ENCODE data around the gene PAX3. TPM values are rescaled to one million over a fixed set of nuclear protein-coding genes. Genes with fewer than 3 reads are reported as not detected.

Gene PAX3
- total and polyA plus RNA-seq, 2 donors, result 3.3 TPM; not detected in 1

GRCh38 chr2:222256250-222256649, 42.5 kb downstream of the PAX3 start:
- DNase-seq (ENCODE audit: extremely low spot score), result no peak
- no peak overlapping the region for H3K27ac ChIP-seq (ENCODE audit: low read depth)
- no peaks in the 10 kb centered on the region for H3K36me3 ChIP-seq (ENCODE audit: insufficient read depth)
- 19% methylated on average over 8 of the region's 8 CpGs for WGBS
- H3K4me1 ChIP-seq (ENCODE audit: insufficient read depth), result no peaks in the 10 kb centered on the region
- no peak overlapping the region for H3K4me3 ChIP-seq (ENCODE audit: low read depth, low read length)

GRCh38 chr2:222255090-222255489, 43.7 kb downstream of the PAX3 start:
- DNase-seq (ENCODE audit: extremely low spot score), result no peak
- Histone ChIP-seq H3K36me3 (ENCODE audit: insufficient read depth) (no peaks in the 10 kb centered on the region), H3K4me1 (ENCODE audit: insufficient read depth) (no peaks in the 10 kb centered on the region), H3K4me3 (ENCODE audit: low read depth, low read length) (no peak overlapping the region), H3K27ac (ENCODE audit: low read depth) (no peak overlapping the region)

GRCh38 chr2:222250313-222250712, 48.5 kb downstream of the PAX3 start:
- DNase-seq (ENCODE audit: extremely low spot score), result no peak
- 83% methylated on average over 1 of the region's 1 CpG for WGBS
- Histone ChIP-seq H3K27ac (ENCODE audit: low read depth) (no peak overlapping the region), H3K36me3 (ENCODE audit: insufficient read depth) (no peaks in the 10 kb centered on the region), H3K4me3 (ENCODE audit: low read depth, low read length) (no peak overlapping the region), H3K4me1 (ENCODE audit: insufficient read depth) (no peaks in the 10 kb centered on the region)

GRCh38 chr2:222249444-222249843, 49.4 kb downstream of the PAX3 start:
- DNase-seq (ENCODE audit: extremely low spot score), result no peak
- 77% methylated on average over 5 of the region's 5 CpGs for WGBS
- H3K36me3 ChIP-seq (ENCODE audit: insufficient read depth), result no peaks in the 10 kb centered on the region
- H3K4me3 ChIP-seq (ENCODE audit: low read depth, low read length), result no peak overlapping the region
- no peak overlapping the region for H3K27ac ChIP-seq (ENCODE audit: low read depth)
- H3K4me1 ChIP-seq (ENCODE audit: insufficient read depth), result no peaks in the 10 kb centered on the region

- H3K36me3 ChIP-seq (ENCODE audit: insufficient read depth), result no peaks in the 10 kb centered on the region
- DNase-seq (ENCODE audit: extremely low spot score), result no peak
- no peaks in the 10 kb centered on the region for H3K4me1 ChIP-seq (ENCODE audit: insufficient read depth)
- H3K4me3 ChIP-seq (ENCODE audit: low read depth, low read length), result no peak overlapping the region
- WGBS, result 62% methylated on average over 1 of the region's 1 CpG
- no peak overlapping the region for H3K27ac ChIP-seq (ENCODE audit: low read depth)
Measured at GRCh38 chr2:222248818-222249217, 50.0 kb downstream of the PAX3 start.

GRCh38 chr2:222248256-222248655, 50.5 kb downstream of the PAX3 start:
- 56% methylated on average over 2 of the region's 2 CpGs for WGBS
- DNase-seq (ENCODE audit: extremely low spot score), result no peak
- H3K36me3 ChIP-seq (ENCODE audit: insufficient read depth), result no peaks in the 10 kb centered on the region
- H3K4me1 ChIP-seq (ENCODE audit: insufficient read depth), result no peaks in the 10 kb centered on the region
- H3K4me3 ChIP-seq (ENCODE audit: low read depth, low read length), result no peak overlapping the region
- H3K27ac ChIP-seq (ENCODE audit: low read depth), result no peak overlapping the region

GRCh38 chr2:222242532-222242931, 56.3 kb downstream of the PAX3 start:
- Histone ChIP-seq H3K4me1 (ENCODE audit: insufficient read depth) (no peaks in the 10 kb centered on the region), H3K27ac (ENCODE audit: low read depth) (no peak overlapping the region), H3K4me3 (ENCODE audit: low read depth, low read length) (no peak overlapping the region), H3K36me3 (ENCODE audit: insufficient read depth) (no peaks in the 10 kb centered on the region)
- no peak for DNase-seq (ENCODE audit: extremely low spot score)

GRCh38 chr2:222241128-222241870, 57.5 kb downstream of the PAX3 start:
- Histone ChIP-seq H3K36me3 (ENCODE audit: insufficient read depth) (no peaks in the 10 kb centered on the region), H3K4me3 (ENCODE audit: low read depth, low read length) (no peak overlapping the region), H3K4me1 (ENCODE audit: insufficient read depth) (no peaks in the 10 kb centered on the region), H3K27ac (ENCODE audit: low read depth) (no peak overlapping the region)
- DNase-seq (ENCODE audit: extremely low spot score), result no peak
- 16% methylated on average over 10 of the region's 10 CpGs for WGBS

GRCh38 chr2:222240676-222241049, 58.1 kb downstream of the PAX3 start:
- Histone ChIP-seq H3K4me1 (ENCODE audit: insufficient read depth) (no peaks in the 10 kb centered on the region), H3K27ac (ENCODE audit: low read depth) (no peak overlapping the region), H3K36me3 (ENCODE audit: insufficient read depth) (no peaks in the 10 kb centered on the region), H3K4me3 (ENCODE audit: low read depth, low read length) (no peak overlapping the region)
- DNase-seq (ENCODE audit: extremely low spot score), result no peak
- 18% methylated on average over 5 of the region's 5 CpGs for WGBS

GRCh38 chr2:222239945-222240675, 58.7 kb downstream of the PAX3 start:
- Histone ChIP-seq H3K4me3 (ENCODE audit: low read depth, low read length) (no peak overlapping the region), H3K4me1 (ENCODE audit: insufficient read depth) (no peaks in the 10 kb centered on the region), H3K36me3 (ENCODE audit: insufficient read depth) (no peaks in the 10 kb centered on the region), H3K27ac (ENCODE audit: low read depth) (no peak overlapping the region)
- WGBS, result 9% methylated on average over 15 of the region's 15 CpGs
- DNase-seq (ENCODE audit: extremely low spot score), result no peak

- DNase-seq (ENCODE audit: extremely low spot score), result no peak
- H3K4me3 ChIP-seq (ENCODE audit: low read depth, low read length), result no peak overlapping the region
- no peaks in the 10 kb centered on the region for H3K36me3 ChIP-seq (ENCODE audit: insufficient read depth)
- WGBS, result 44% methylated on average over 4 of the region's 4 CpGs
- H3K27ac ChIP-seq (ENCODE audit: low read depth), result no peak overlapping the region
- H3K4me1 ChIP-seq (ENCODE audit: insufficient read depth), result no peaks in the 10 kb centered on the region
Measured at GRCh38 chr2:222239091-222239490, 59.7 kb downstream of the PAX3 start.

GRCh38 chr2:222238072-222238471, 60.7 kb downstream of the PAX3 start:
- no peak overlapping the region for H3K4me3 ChIP-seq (ENCODE audit: low read depth, low read length)
- 68% methylated on average over 3 of the region's 3 CpGs for WGBS
- H3K27ac ChIP-seq (ENCODE audit: low read depth), result no peak overlapping the region
- no peak for DNase-seq (ENCODE audit: extremely low spot score)
- no peaks in the 10 kb centered on the region for H3K4me1 ChIP-seq (ENCODE audit: insufficient read depth)
- H3K36me3 ChIP-seq (ENCODE audit: insufficient read depth), result no peaks in the 10 kb centered on the region

GRCh38 chr2:222232839-222233238, 66.0 kb downstream of the PAX3 start:
- no peak for DNase-seq (ENCODE audit: extremely low spot score)
- no peak overlapping the region for H3K4me3 ChIP-seq (ENCODE audit: low read depth, low read length)
- no peaks in the 10 kb centered on the region for H3K4me1 ChIP-seq (ENCODE audit: insufficient read depth)
- no peaks in the 10 kb centered on the region for H3K36me3 ChIP-seq (ENCODE audit: insufficient read depth)
- H3K27ac ChIP-seq (ENCODE audit: low read depth), result no peak overlapping the region

- WGBS, result 91% methylated on average over 3 of the region's 3 CpGs
- no peaks in the 10 kb centered on the region for H3K4me1 ChIP-seq (ENCODE audit: insufficient read depth)
- H3K27ac ChIP-seq (ENCODE audit: low read depth), result no peak overlapping the region
- no peak for DNase-seq (ENCODE audit: extremely low spot score)
- H3K36me3 ChIP-seq (ENCODE audit: insufficient read depth), result no peaks in the 10 kb centered on the region
- no peak overlapping the region for H3K4me3 ChIP-seq (ENCODE audit: low read depth, low read length)
Measured at GRCh38 chr2:222232372-222232771, 66.4 kb downstream of the PAX3 start.
